A549 (cell line): ENCODE data around the gene TMEM154. TPM values are rescaled to one million over a fixed set of nuclear protein-coding genes. Genes with fewer than 3 reads are reported as not detected.

Experiments
- ATAC-seq, 2 experiments: fragments of 200-7000 bp in 1 of 2; fragments of >200 bp in 1 of 2; cut with Nextera tagmentation in 1 of 2; cut with Tn5 transposase in 1 of 2; 3 replicates each; pipeline versions ENCODE4 v1.8.0 to v1.9.1; 2018 to 2020; ENCODE audit warnings: mild to moderate bottlenecking in 1 of 2, moderate library complexity in 1 of 2
- CTCF ChIA-PET: fragments of 300-600 bp; sonication (Branson Sonifier 250); formaldehyde crosslinking; extraction: SDS; loops from one replicate; lab custom pipeline; 2021; ENCODE audit warnings: antibody characterized with exemption, inconsistent platforms; lab: Yijun Ruan, JAX
- POLR2A ChIA-PET: fragments of 350-600 bp; formaldehyde crosslinking; extraction: SDS; loops from one replicate; lab custom pipeline; 2021; ENCODE audit warnings: antibody characterized with exemption, inconsistent platforms; lab: Yijun Ruan, JAX
- DNase-seq, 2 experiments: peaks; one replicate each; pipeline versions ENCODE4 v3.0.0 to v3.0.0-alpha.2; 2011 to 2016; ENCODE audit warnings: low read depth in 1 of 2, low spot score in 1 of 2
- FAIRE-seq: peaks from 2 replicates; lab custom pipeline; 2011; peaks lifted over from hg19 to GRCh38; lab: Jason Lieb, UNC
- H3K27ac ChIP-seq, 2 experiments: fragments of >200 bp; sonication (Bioruptor Twin); formaldehyde crosslinking; 3 replicates each; pipeline ENCODE4 v1.5.1; 2016 to 2017
- H3K4me1 ChIP-seq: fragments of >200 bp; sonication (Bioruptor Twin); formaldehyde crosslinking; 3 replicates; pipeline ENCODE4 v1.6.1; 2016
- H3K4me2 ChIP-seq: fragments of >200 bp; sonication (Bioruptor Twin); formaldehyde crosslinking; 3 replicates; pipeline ENCODE4 v1.6.1; 2016
- H3K4me3 ChIP-seq: fragments of >200 bp; sonication (Bioruptor Twin); formaldehyde crosslinking; 3 replicates; pipeline ENCODE4 v1.5.1; 2016
- H3K9me3 ChIP-seq: fragments of >200 bp; sonication (Bioruptor Twin); formaldehyde crosslinking; 3 replicates; pipeline ENCODE4 v1.6.1; 2016
- ATOH8 ChIP-seq: fragments of 250-450 bp; sonication (Bioruptor Pico); IDR thresholded peaks from 2 replicates; pipeline ENCODE4 v1.5.0; 2020; ENCODE audit warnings: low read depth, mild to moderate bottlenecking, moderate library complexity
- BCL3 ChIP-seq: fragments of >200 bp; sonication (Bioruptor Twin); formaldehyde crosslinking; IDR thresholded peaks from 3 replicates; pipeline ENCODE4 v1.6.1; 2016
- ESRRA ChIP-seq: fragments of 150-350 bp; IDR thresholded peaks from 2 replicates; pipeline ENCODE4 v1.6.1; 2014; ENCODE audit warnings: mild to moderate bottlenecking, low read length, borderline replicate concordance
- HDAC2 ChIP-seq: fragments of 200-600 bp; sonication (generic); IDR thresholded peaks from 2 replicates; pipeline ENCODE4 v1.6.1; 2016
- HEYL ChIP-seq: fragments of 250-450 bp; sonication (Bioruptor Pico); IDR thresholded peaks from 2 replicates; pipeline ENCODE4 v1.8.0; 2021; ENCODE audit warnings: mild to moderate bottlenecking, moderate library complexity
- HOXA7 ChIP-seq: fragments of 250-450 bp; sonication (Bioruptor Pico); IDR thresholded peaks from 2 replicates; pipeline ENCODE4 v1.5.0; 2020; ENCODE audit warnings: mild to moderate bottlenecking, moderate library complexity
- HOXB5 ChIP-seq: fragments of 250-450 bp; sonication (Bioruptor Pico); IDR thresholded peaks from 2 replicates; pipeline ENCODE4 v1.5.0; 2020; ENCODE audit warnings: mild to moderate bottlenecking, moderate library complexity
- JUN ChIP-seq, 2 experiments: fragments of >200 bp; sonication (Bioruptor Twin); formaldehyde crosslinking; IDR thresholded peaks; 2 replicates in 1 of 2; 3 replicates in 1 of 2; pipeline ENCODE4 v1.6.1; 2016 to 2017
- MAFK ChIP-seq: fragments of 450-650 bp; IDR thresholded peaks from 2 replicates; pipeline ENCODE4 v1.6.1; 2014; ENCODE audit not compliant: partially characterized antibody
- MAZ ChIP-seq: fragments of 150-350 bp; IDR thresholded peaks from 2 replicates; pipeline ENCODE4 v1.6.1; 2014; ENCODE audit warnings: antibody characterized with exemption, low read depth, low read length, borderline replicate concordance
- MYC ChIP-seq: IDR thresholded peaks from 2 replicates; pipeline ENCODE4 v1.6.1; 2012; ENCODE audit warnings: mild to moderate bottlenecking, inconsistent platforms, low read length, improper control_type of control experiment, borderline replicate concordance
- NR3C1 ChIP-seq: fragments of >200 bp; sonication (Bioruptor Twin); formaldehyde crosslinking; IDR thresholded peaks from 3 replicates; pipeline ENCODE4 v1.6.1; 2017
- PHF8 ChIP-seq: fragments of 200-600 bp; sonication (generic); IDR thresholded peaks from 2 replicates; pipeline ENCODE4 v1.6.1; 2016; ENCODE audit warnings: low read depth, mild to moderate bottlenecking, antibody characterized with exemption, moderate library complexity, borderline replicate concordance
- WGBS: methylation state at CpG from one replicate; pipeline ENCODE4 v1.1.6; 2017; ENCODE audit errors: missing lambda C conversion rate; 5-methylcytosine and 5-hydroxymethylcytosine counted together
- polyA plus RNA-seq, 4 experiments: library from polyadenylated mRNA; depleted of rRNA in 3 of 4; stranded (reverse); fragments of >200 nt; fragmentation: RNase III in 1 of 4; extraction: RNeasy Plus Mini Kit Qiagen cat#74134 plus additional on column Dnase treatment in 1 of 4; gene quantifications; 2 replicates in 3 of 4; 3 replicates in 1 of 4; pipeline ENCODE4 v1.2.3, GENCODE V29; 2011 to 2017
- TF ChIP-seq, protein P1 (sequence below): fragments of >200 bp; sonication (Bioruptor Twin); formaldehyde crosslinking; IDR thresholded peaks from 3 replicates; pipeline ENCODE4 v1.5.1; 2016
- TF ChIP-seq, protein P2 (sequence below): fragments of 200-600 bp; sonication (generic); IDR thresholded peaks from 2 replicates; pipeline ENCODE4 v1.6.1; 2016; ENCODE audit warnings: antibody characterized with exemption, mild to moderate bottlenecking, moderate library complexity

Gene TMEM154
- polyA plus RNA-seq, 2 of the 4 experiments (the other 2 are of a cell fraction), result 0.05 to 0.31 TPM

GRCh38 chr4:152606753-152607152 is 73.0 kb downstream of the TMEM154 start (continued):
- TF ChIP-seq HEYL (CRISPR knock-in tag) (no peak), HOXA7 (CRISPR knock-in tag) (no peak)
- TF ChIP-seq, protein P1, sequence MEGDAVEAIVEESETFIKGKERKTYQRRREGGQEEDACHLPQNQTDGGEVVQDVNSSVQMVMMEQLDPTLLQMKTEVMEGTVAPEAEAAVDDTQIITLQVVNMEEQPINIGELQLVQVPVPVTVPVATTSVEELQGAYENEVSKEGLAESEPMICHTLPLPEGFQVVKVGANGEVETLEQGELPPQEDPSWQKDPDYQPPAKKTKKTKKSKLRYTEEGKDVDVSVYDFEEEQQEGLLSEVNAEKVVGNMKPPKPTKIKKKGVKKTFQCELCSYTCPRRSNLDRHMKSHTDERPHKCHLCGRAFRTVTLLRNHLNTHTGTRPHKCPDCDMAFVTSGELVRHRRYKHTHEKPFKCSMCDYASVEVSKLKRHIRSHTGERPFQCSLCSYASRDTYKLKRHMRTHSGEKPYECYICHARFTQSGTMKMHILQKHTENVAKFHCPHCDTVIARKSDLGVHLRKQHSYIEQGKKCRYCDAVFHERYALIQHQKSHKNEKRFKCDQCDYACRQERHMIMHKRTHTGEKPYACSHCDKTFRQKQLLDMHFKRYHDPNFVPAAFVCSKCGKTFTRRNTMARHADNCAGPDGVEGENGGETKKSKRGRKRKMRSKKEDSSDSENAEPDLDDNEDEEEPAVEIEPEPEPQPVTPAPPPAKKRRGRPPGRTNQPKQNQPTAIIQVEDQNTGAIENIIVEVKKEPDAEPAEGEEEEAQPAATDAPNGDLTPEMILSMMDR, result no peak

DNA sequence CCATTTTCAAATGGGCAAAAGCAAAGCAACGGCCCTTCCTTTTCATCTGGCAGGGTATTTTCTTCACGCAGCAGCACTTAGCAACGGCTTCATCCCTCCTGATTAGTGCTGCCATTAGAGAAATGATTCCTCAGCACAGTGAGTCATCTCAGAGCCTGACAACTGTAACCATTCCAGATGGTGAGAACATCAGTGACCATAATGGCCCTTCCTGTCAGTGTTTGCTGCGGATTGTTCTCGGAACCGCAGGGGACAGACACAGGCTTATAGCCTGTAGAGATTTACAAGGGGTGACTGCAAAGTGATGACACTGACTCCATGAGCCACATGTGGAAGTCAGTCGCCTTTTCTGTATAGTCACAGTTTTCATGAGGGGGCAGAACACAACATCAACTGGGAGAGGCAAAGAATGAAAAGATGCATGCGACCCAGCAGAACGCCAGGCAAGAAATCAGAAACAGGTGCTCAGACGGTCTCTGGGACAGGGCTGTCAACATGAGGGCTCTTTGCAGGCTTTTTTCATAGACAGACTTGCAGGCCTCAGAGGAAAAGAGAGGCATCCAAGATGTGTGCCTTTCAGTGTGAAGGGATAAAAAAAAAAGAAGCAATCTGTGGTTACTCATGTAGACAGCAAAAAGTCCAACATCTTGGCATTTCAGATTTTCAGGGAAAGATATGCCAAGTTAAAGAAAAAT is 74.0 kb downstream of the TMEM154 start:
- TF ChIP-seq HOXB5 (CRISPR knock-in tag), result no peak
- no peak for TF ChIP-seq ATOH8
- no peak for TF ChIP-seq BCL3
- TF ChIP-seq MAZ, result no peak
- TF ChIP-seq MYC, result no peak
- no peak for TF ChIP-seq ESRRA
- TF ChIP-seq, all 56 proteins: peak for 0
- POLR2A ChIA-PET, result no interaction called here
- Histone ChIP-seq H3K9me3 (no peaks in the 10 kb centered on the region), H3K27ac (no peak overlapping the region), H3K4me1 (no peaks in the 10 kb centered on the region), H3K4me3 (no peak overlapping the region), H3K4me2 (no peak overlapping the region)
- 62% methylated on average over 8 of the region's 10 CpGs for WGBS
- CTCF ChIA-PET, result interaction anchor here (0.7 to 1.0 kb wide), 6 partner anchors 9 to 949 kb away, joined by 3 to 4 read pairs (median 3); no protein-coding TSS in a partner anchor
- no peak for FAIRE-seq
- no peak for ATAC-seq
- no peak for DNase-seq

DNA sequence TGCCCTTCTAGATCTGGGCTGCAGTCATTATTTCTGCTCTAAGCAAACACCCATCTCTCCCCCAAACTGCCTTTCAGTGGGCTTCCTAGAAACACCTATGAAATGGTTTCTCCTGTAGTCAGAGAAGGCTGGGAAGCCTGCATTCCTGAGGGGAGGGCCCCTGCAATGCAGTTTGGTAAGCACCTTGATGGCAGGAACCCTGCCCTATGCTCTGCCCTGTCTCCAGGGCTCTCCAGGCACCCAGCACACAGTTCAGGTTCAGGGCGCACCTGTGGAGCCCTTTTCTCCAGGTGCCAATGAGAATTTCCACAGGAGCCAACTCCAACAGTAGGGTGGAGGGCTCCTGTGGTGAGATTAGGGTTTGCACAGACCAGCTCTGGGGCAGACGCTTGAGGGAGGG is 74.8 kb downstream of the TMEM154 start:
- H3K27ac ChIP-seq, result no peak overlapping the region
- no peak for ATAC-seq
- TF ChIP-seq MAFK (no peak), JUN (IDR thresholded peaks at IDR 0.05) (no peak), HDAC2 (no peak), NR3C1 (no peak), MAZ (no peak), PHF8 (no peak), BCL3 (no peak)
- TF ChIP-seq, protein P2, sequence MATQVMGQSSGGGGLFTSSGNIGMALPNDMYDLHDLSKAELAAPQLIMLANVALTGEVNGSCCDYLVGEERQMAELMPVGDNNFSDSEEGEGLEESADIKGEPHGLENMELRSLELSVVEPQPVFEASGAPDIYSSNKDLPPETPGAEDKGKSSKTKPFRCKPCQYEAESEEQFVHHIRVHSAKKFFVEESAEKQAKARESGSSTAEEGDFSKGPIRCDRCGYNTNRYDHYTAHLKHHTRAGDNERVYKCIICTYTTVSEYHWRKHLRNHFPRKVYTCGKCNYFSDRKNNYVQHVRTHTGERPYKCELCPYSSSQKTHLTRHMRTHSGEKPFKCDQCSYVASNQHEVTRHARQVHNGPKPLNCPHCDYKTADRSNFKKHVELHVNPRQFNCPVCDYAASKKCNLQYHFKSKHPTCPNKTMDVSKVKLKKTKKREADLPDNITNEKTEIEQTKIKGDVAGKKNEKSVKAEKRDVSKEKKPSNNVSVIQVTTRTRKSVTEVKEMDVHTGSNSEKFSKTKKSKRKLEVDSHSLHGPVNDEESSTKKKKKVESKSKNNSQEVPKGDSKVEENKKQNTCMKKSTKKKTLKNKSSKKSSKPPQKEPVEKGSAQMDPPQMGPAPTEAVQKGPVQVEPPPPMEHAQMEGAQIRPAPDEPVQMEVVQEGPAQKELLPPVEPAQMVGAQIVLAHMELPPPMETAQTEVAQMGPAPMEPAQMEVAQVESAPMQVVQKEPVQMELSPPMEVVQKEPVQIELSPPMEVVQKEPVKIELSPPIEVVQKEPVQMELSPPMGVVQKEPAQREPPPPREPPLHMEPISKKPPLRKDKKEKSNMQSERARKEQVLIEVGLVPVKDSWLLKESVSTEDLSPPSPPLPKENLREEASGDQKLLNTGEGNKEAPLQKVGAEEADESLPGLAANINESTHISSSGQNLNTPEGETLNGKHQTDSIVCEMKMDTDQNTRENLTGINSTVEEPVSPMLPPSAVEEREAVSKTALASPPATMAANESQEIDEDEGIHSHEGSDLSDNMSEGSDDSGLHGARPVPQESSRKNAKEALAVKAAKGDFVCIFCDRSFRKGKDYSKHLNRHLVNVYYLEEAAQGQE, result no peak
- CTCF ChIA-PET, result no interaction called here
- no peaks in the 10 kb centered on the region for H3K9me3 ChIP-seq
- H3K4me3 ChIP-seq, result no peak overlapping the region
- H3K4me1 ChIP-seq, result no peaks in the 10 kb centered on the region
- 9% methylated on average over 1 of the region's 2 CpGs for WGBS
- no peak for DNase-seq
- no peak for FAIRE-seq
- no peak overlapping the region for H3K4me2 ChIP-seq
- POLR2A ChIA-PET, result no interaction called here
